Mammary epithelial cell (primary cell): ENCODE results near the gene TSPAN9.

ENCODE experiments used
- CTCF ChIP-seq, 2 donors: IDR thresholded peaks in 1 of 2; conservative IDR thresholded peaks in 1 of 2; 2 replicates each; pipeline ENCODE4 v1.5.1; 2011 to 2012; ENCODE audit warnings: inconsistent platforms in 2 of 2, low read length in 2 of 2, mild to moderate bottlenecking in 2 of 2, control low read depth in 1 of 2, low read depth in 1 of 2; ENCODE audit not compliant: insufficient read depth in 1 of 2; ENCODE audit errors: extremely low read depth in 1 of 2
- EZH2 ChIP-seq: IDR thresholded peaks from 2 replicates; pipeline ENCODE4 v1.6.1; 2012; ENCODE audit warnings: low read length, inconsistent platforms, borderline replicate concordance

GRCh38 chr12:3224530-3224903 is 147.3 kb downstream of the TSPAN9 start:
- TF ChIP-seq EZH2 = no peak
- TF ChIP-seq CTCF (conservative IDR thresholded peaks at IDR 0.05 in 1 of 2, IDR thresholded peaks at IDR 0.05 in 1 of 2; ENCODE audit: extremely low read depth in 1 of 2, insufficient read depth in 1 of 2, low read depth in 1 of 2, low read length in 2 of 2) = no peak
